ENCODE data around the gene VWDE. TPM values are rescaled to one million over a fixed set of nuclear protein-coding genes. Genes with fewer than 3 reads are reported as not detected.

The VWDE gene
- total and polyA plus RNA-seq, 8 donors: 0.06 to 19.3 (median 1.4) TPM; not detected in 3

- Histone ChIP-seq H3K27me3 (no peaks in the 10 kb centered on the region), H3K36me3 (no peaks in the 10 kb centered on the region), H3K4me3 (no peak overlapping the region), H3K9me3 (no peaks in the 10 kb centered on the region), H3K4me1 (no peaks in the 10 kb centered on the region), H3K27ac (no peak overlapping the region)
- WGBS, 5 donors: 59 to 75% (median 69%) methylated on average over 5 of the region's 5 CpGs
- intact Hi-C loops (cut with DNase I; ENCODE audit: low total_unique reads): no loop called here
- no peak for TF ChIP-seq CTCF (IDR thresholded peaks at IDR 0.05)
- no peak for TF ChIP-seq POLR2A (IDR thresholded peaks at IDR 0.05)
- TF ChIP-seq EP300 (IDR thresholded peaks at IDR 0.05): no peak
- TF ChIP-seq POLR2AphosphoS5 (IDR thresholded peaks at IDR 0.05): no peak
- no peak for DNase-seq
These were observed 11.6 kb downstream of the VWDE start for GRCh38 chr7:12391922-12392615.

- no peaks in the 10 kb centered on the region for H3K4me1 ChIP-seq
- DNase-seq: peak; percentile 32 to 72
- intact Hi-C loops (cut with DNase I; ENCODE audit: low total_unique reads): no loop called here
- H3K4me3 ChIP-seq: no peak overlapping the region
- TF ChIP-seq EP300 (IDR thresholded peaks at IDR 0.05): no peak
- TF ChIP-seq CTCF (IDR thresholded peaks at IDR 0.05): peak in 4 of 7 experiments; percentile 37 to 53 (median 44)
- TF ChIP-seq POLR2AphosphoS5 (IDR thresholded peaks at IDR 0.05): no peak
- TF ChIP-seq POLR2A (IDR thresholded peaks at IDR 0.05): no peak
- 58 to 76% (median 64%) methylated on average over 1 of the region's 1 CpG for WGBS, 5 donors
- H3K27ac ChIP-seq: no peak overlapping the region
- H3K9me3 ChIP-seq: no peaks in the 10 kb centered on the region
- no peaks in the 10 kb centered on the region for H3K27me3 ChIP-seq
- H3K36me3 ChIP-seq: no peaks in the 10 kb centered on the region
These were observed 14.5 kb downstream of the VWDE start for GRCh38 chr7:12389089-12389700.

- intact Hi-C loops (cut with DNase I; ENCODE audit: low total_unique reads): no loop called here
- 78 to 87% (median 85%) methylated on average over 5 of the region's 5 CpGs for WGBS, 5 donors
- no peak for TF ChIP-seq POLR2A (IDR thresholded peaks at IDR 0.05)
These were observed 17.3 kb downstream of the VWDE start for GRCh38 chr7:12386313-12386740.

GRCh38 chr7:12385364-12385786 is 18.3 kb downstream of the VWDE start:
- no peaks in the 10 kb centered on the region for H3K4me1 ChIP-seq
- no peaks in the 10 kb centered on the region for H3K36me3 ChIP-seq
- TF ChIP-seq POLR2AphosphoS5 (IDR thresholded peaks at IDR 0.05): no peak
- TF ChIP-seq CTCF (IDR thresholded peaks at IDR 0.05): no peak
- no peak for TF ChIP-seq EP300 (IDR thresholded peaks at IDR 0.05)
- TF ChIP-seq POLR2A (IDR thresholded peaks at IDR 0.05): no peak
- no peaks in the 10 kb centered on the region for H3K9me3 ChIP-seq
- no peaks in the 10 kb centered on the region for H3K27me3 ChIP-seq
- 26 to 44% (median 27%) methylated on average over 2 of the region's 2 CpGs for WGBS, 5 donors
- no peak overlapping the region for H3K4me3 ChIP-seq
- no peak overlapping the region for H3K27ac ChIP-seq
- DNase-seq: peak in 1 of 2 donors; percentile 8
- intact Hi-C loops (cut with DNase I; ENCODE audit: low total_unique reads): no loop called here

More at GRCh38 chr7:12386313-12386740, 17.3 kb downstream of the VWDE start:
- Histone ChIP-seq H3K9me3 (no peaks in the 10 kb centered on the region), H3K4me1 (no peaks in the 10 kb centered on the region), H3K27ac (no peak overlapping the region), H3K4me3 (no peak overlapping the region), H3K27me3 (no peaks in the 10 kb centered on the region), H3K36me3 (no peaks in the 10 kb centered on the region)
- peak in 1 of 2 donors; percentile 26 for DNase-seq

GRCh38 chr7:12383377-12383776 is 20.3 kb downstream of the VWDE start:
- Histone ChIP-seq H3K27ac (no peak overlapping the region), H3K4me1 (no peaks in the 10 kb centered on the region), H3K4me3 (no peak overlapping the region), H3K27me3 (no peaks in the 10 kb centered on the region), H3K36me3 (no peaks in the 10 kb centered on the region), H3K9me3 (no peaks in the 10 kb centered on the region)
- intact Hi-C loops (cut with DNase I; ENCODE audit: low total_unique reads): no loop called here
- TF ChIP-seq POLR2AphosphoS5 (IDR thresholded peaks at IDR 0.05): no peak
- no peak for TF ChIP-seq POLR2A (IDR thresholded peaks at IDR 0.05)
- no peak for TF ChIP-seq EP300 (IDR thresholded peaks at IDR 0.05)
- no peak for TF ChIP-seq CTCF (IDR thresholded peaks at IDR 0.05)
- 83 to 92% (median 89%) methylated on average over 3 of the region's 3 CpGs for WGBS, 5 donors
- DNase-seq: no peak

Data from stomach (tissue), 9 donors.